HG03280 (cell line): ENCODE data around the gene C1orf226.

Experiments
- ATAC-seq: cut with Tn5 transposase; IDR thresholded peaks from one replicate; pipeline ENCODE4 v1.9.1; 2021; ENCODE audit warnings: mild to moderate bottlenecking, moderate library complexity; ENCODE audit not compliant: unreplicated experiment

The C1orf226 gene

DNA sequence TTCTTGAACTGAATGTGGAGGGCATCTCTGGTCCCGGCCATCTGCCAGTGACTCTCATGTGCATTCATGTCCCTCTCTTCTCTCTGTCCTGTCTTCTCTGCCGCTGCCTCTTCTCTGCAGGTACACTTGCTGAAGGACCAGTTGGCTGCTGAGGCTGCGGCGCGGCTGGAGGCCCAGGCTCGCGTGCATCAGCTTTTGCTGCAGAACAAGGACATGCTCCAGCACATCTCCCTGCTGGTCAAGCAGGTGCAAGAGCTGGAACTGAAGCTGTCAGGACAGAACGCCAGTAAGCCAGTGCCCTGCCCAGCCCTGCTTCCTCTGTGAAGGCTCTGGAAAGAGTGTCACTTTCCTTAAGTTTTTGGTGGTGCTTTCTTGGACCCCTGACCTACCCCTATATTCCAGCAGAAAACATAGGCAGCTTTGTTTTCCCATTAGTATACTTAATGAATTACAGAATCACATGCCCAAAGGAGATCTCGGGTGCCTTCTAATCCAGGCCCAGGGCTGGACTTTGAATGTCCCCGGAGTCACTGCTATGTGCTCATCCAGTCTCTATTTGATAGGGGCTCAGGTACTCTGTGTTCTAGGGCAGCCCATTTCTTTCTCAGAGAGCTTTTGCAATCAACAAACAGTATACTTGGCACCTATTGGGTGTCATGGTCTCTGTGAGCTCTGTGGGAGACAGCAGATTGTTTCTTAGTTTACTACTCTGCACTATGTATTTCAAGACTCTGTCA, 16.1 kb upstream of the C1orf226 start:
- no peak for ATAC-seq

- ATAC-seq, result no peak
Measured at GRCh38 chr1:162366149-162366548, 15.4 kb upstream of the C1orf226 start.

DNA sequence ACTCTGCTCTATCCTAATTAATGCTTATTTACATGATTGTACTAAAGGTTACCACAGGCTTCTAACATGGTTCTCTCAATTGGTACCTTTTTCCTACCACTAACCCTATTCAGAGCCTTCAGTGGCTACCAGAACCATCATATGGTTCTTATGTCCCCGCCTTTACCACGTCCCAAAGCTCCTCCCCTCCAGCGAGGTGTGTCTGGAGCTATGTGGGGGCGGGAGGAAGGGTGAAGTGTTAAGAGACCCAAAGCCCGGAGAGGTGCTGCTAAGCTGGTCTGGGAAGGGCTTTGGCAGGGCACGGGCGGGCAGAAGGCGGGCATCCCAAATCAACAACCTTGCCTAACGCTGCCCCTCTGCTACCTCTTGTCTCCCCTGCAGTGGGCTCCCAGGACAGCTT, 14.9 kb upstream of the C1orf226 start:
- no peak for ATAC-seq

- ATAC-seq, result no peak
Measured at GRCh38 chr1:162367073-162367472, 14.5 kb upstream of the C1orf226 start.

DNA sequence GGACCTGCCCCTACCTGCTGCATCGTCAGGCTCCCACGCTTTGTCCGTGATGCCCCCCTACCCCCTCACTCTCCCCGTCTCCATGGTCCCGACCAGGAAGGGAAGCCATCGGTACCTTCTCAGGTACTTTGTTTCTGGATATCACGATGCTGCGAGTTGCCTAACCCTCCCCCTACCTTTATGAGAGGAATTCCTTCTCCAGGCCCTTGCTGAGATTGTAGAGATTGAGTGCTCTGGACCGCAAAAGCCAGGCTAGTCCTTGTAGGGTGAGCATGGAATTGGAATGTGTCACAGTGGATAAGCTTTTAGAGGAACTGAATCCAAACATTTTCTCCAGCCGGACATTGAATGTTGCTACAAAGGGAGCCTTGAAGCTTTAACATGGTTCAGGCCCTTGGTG, 13.8 kb upstream of the C1orf226 start:
- no peak for ATAC-seq

GRCh38 chr1:162368451-162368850, 13.1 kb upstream of the C1orf226 start:
- ATAC-seq, result no peak

GRCh38 chr1:162369571-162369970, 12.0 kb upstream of the C1orf226 start:
- no peak for ATAC-seq

- ATAC-seq, result no peak
Measured at GRCh38 chr1:162370161-162370560, 11.4 kb upstream of the C1orf226 start.

DNA sequence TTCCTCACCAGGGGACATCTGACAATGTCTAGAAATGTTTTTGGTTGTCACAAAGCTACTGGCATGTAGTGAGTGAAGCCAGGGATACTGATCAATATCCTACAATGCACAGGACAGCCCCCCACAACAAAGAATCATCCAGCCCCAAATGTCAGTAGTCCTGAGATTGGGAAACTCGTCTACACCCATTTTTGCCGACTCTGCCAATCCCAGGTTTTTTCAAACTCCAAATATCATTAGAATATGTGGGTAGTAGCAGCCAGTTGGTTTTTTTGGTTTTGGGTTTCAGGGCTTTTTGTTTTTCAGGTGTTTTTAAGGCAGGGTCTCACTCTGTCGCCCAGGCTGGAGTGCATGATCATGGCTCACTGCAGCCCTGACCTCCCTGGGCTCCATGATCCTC, 10.8 kb upstream of the C1orf226 start:
- ATAC-seq, result no peak

GRCh38 chr1:162371611-162372010, 9.9 kb upstream of the C1orf226 start:
- ATAC-seq, result no peak

DNA sequence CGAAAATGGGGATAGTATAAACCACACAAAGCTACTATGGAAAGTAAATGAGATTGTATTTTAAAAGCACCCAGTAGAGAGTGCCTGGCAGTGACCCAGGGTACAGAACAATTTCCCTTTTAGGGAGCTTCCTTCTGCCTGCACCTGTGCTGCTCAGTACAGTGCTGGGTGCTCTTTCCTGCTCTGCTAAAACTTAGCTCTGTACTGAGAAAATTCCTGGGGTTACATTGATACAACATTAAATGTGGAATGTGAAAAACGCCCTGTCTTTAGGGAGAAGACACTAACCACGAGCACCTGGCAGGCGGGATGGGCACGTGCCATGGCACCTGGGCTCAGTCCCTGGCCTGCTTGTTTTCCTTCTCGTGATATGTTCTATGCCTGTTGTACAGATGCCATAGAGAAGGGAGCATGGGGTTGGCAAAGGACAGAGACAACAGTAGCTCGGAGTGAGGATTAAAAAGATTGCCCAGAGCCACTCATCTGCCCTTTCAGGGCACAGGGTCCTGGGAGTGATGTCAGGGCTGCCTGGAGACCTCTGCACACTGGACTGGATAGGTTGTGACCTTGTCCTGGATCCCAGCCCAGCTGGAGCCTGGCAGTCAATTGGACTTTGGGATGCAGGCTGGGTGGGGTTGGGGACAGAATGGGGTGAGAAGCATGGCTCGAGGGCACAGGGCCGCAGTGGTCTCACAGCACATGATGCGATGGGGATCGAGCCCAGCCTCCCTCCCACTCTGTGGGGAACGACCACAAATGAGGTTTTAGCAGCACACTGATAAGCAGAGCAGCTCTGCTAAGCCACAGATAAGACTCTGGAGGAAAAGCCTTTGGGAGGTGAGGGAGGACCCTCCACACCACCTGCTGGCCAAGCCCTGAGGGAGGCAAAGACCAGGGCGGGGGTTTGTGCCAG, 9.1 kb upstream of the C1orf226 start:
- ATAC-seq, result no peak

- no peak for ATAC-seq
Measured at GRCh38 chr1:162373072-162373427, 8.5 kb upstream of the C1orf226 start.

GRCh38 chr1:162373541-162374260, 7.8 kb upstream of the C1orf226 start:
- no peak for ATAC-seq

GRCh38 chr1:162374406-162374805, 7.1 kb upstream of the C1orf226 start:
- no peak for ATAC-seq

GRCh38 chr1:162375463-162375862, 6.1 kb upstream of the C1orf226 start:
- no peak for ATAC-seq

DNA sequence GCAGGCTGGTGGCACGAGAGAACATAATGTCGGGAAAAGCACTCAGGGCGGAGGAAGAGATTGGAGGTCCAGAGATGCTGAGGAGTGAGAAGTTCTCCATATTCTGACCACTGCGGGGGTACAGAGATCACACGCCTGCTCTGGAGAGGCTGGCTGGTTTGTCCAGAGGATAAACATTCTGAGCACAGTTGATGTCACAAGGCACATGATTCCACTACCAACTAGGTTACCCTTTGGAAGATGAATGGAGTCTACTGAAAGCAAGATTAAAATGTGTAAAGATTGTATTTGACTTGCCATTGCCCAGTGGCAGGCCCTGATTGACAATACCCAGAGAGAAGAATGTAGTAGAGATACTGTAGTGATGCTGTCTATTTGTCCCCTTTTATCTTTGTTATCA, 4.8 kb upstream of the C1orf226 start, which contains the start of gene SPATA46:
Gene SPATA46 (minus strand): TSS at position 164 of the 400 bp plus-strand sequence. CDS start 64 bp downstream, at position 100.
- ATAC-seq, result no peak

GRCh38 chr1:162380061-162380846, 1.3 kb upstream of the C1orf226 start:
- no peak for ATAC-seq

DNA sequence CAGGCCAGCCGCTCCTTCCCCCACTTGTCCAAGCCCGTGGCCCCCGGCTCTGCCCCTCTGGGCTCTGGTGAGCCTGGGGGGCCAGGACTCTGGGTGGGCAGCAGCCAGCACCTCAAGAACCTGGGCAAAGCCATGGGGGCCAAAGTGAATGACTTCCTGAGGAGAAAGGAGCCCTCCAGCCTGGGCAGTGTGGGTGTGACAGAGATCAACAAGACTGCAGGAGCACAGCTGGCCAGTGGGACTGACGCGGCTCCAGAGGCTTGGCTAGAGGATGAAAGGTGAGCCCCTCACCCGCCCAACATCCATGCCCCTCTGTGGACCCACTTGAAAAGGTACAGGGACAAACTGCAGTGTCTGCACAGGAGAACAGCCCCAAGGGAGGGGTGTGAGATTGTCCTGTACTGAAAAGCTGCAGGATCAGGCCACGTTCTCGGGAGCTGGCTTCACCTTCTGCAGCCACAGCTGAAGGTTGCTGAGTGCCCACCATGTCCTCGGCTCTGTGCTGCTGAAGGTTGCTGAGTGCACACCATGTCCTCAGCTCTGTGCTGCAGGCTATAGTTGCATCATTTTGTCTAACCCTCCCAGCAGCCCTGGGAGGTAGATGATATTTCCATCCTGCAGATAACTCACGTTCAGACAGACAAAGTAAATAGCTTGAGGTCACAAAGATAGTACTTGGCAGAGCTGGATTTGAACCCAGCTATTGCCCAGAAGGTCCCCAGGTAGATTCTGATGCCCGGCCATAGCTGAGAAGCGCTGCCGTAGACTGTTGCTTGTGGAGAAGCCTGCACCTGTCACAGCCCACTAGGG, 618 bp downstream of the C1orf226 start:
- no peak for ATAC-seq

- no peak for ATAC-seq
Measured at GRCh38 chr1:162383091-162383490, 1.6 kb downstream of the C1orf226 start.

DNA sequence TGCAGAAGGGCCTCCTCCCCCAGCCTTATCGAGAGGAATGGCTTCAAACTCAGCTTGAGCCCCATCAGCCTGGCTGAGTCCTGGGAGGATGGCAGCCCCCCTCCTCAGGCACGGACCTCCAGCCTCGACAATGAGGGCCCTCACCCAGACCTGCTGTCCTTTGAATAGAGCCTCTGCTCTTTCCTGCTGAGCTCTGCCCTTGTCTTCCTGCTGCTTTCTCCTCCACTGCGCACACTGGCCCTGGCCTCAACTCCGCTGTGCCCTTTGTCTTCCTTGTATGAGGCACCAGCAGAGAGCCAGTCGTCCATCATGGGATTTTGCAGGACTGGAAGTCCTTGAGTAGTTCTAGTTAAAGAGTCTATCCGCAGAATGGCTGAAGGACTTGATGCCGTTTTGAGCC, 2.0 kb downstream of the C1orf226 start:
- no peak for ATAC-seq
